HFF-Myc (cell line): ENCODE data around the gene EREG.

Experiments
- DNase-seq: peaks from one replicate; pipeline ENCODE4 v3.0.0-alpha.2; 2011; ENCODE audit warnings: low read depth; ENCODE audit errors: extremely low read depth
- H3K4me3 ChIP-seq: replicated peaks from 2 replicates; pipeline ENCODE4 v1.5.1; 2011; ENCODE audit warnings: low read depth, mild to moderate bottlenecking, control low read depth, low read length
- CTCF ChIP-seq: IDR thresholded peaks from 2 replicates; pipeline ENCODE4 v1.5.1; 2012; ENCODE audit warnings: mild to moderate bottlenecking, low read depth, low read length, control low read depth; ENCODE audit errors: missing control alignments

Gene EREG

GRCh38 chr4:74426101-74426500 lies 61.2 kb downstream of the EREG start:
- no peak for TF ChIP-seq CTCF
- DNase-seq: no peak
- no peak overlapping the region for H3K4me3 ChIP-seq

- H3K4me3 ChIP-seq: no peak overlapping the region
- DNase-seq: no peak
- no peak for TF ChIP-seq CTCF
Observed at GRCh38 chr4:74428276-74428675, 63.3 kb downstream of the EREG start.

GRCh38 chr4:74431113-74431826 lies 66.3 kb downstream of the EREG start:
- no peak for DNase-seq
- no peak overlapping the region for H3K4me3 ChIP-seq
- TF ChIP-seq CTCF: no peak

GRCh38 chr4:74433043-74433442 lies 68.1 kb downstream of the EREG start:
- no peak for DNase-seq
- no peak overlapping the region for H3K4me3 ChIP-seq
- no peak for TF ChIP-seq CTCF

GRCh38 chr4:74433541-74434172 lies 68.7 kb downstream of the EREG start:
- no peak overlapping the region for H3K4me3 ChIP-seq
- no peak for TF ChIP-seq CTCF
- DNase-seq: no peak

GRCh38 chr4:74435296-74435695 lies 70.4 kb downstream of the EREG start:
- no peak for DNase-seq
- TF ChIP-seq CTCF: no peak

More at GRCh38 chr4:74435296-74435695, 70.4 kb downstream of the EREG start:
- no peak overlapping the region for H3K4me3 ChIP-seq
